HepG2 (cell line): ENCODE data around the gene IFNAR1. TPM values are rescaled to one million over a fixed set of nuclear protein-coding genes. Genes with fewer than 3 reads are reported as not detected.

Source experiments
- ELF3 ChIP-seq: IDR thresholded peaks from 2 replicates; pipeline ENCODE4 v1.6.1; 2016; ENCODE audit warnings: missing genetic modification reagents, missing compliant biosample characterization
- FOSL2 ChIP-seq: sonication (generic); formaldehyde crosslinking; IDR thresholded peaks from 2 replicates; pipeline ENCODE4 v1.4.0; 2020; ENCODE audit warnings: missing genetic modification reagents
- KDM2A ChIP-seq: sonication (generic); formaldehyde crosslinking; IDR thresholded peaks from 2 replicates; pipeline ENCODE4 v1.4.0; 2020; ENCODE audit warnings: low read depth, missing genetic modification reagents, borderline replicate concordance
- MED1 ChIP-seq: sonication (generic); formaldehyde crosslinking; IDR thresholded peaks from 2 replicates; pipeline ENCODE4 v1.4.0; 2020; ENCODE audit warnings: missing genetic modification reagents
- MIER3 ChIP-seq: IDR thresholded peaks from 2 replicates; pipeline ENCODE4 v1.6.1; 2016; ENCODE audit warnings: missing compliant biosample characterization, borderline replicate concordance
- STAG1 ChIP-seq: sonication (generic); formaldehyde crosslinking; IDR thresholded peaks from 2 replicates; pipeline ENCODE4 v1.4.0; 2020; ENCODE audit warnings: missing genetic modification reagents
- ZBTB1 ChIP-seq: sonication (generic); formaldehyde crosslinking; IDR thresholded peaks from 2 replicates; pipeline ENCODE4 v1.4.0; 2020; ENCODE audit warnings: missing genetic modification reagents, borderline replicate concordance
- ZBTB38 ChIP-seq: sonication (generic); formaldehyde crosslinking; IDR thresholded peaks from 2 replicates; pipeline ENCODE4 v1.5.1; 2020; ENCODE audit warnings: mild to moderate bottlenecking, missing genetic modification reagents
- ZFP90 ChIP-seq: sonication (generic); formaldehyde crosslinking; IDR thresholded peaks from 2 replicates; pipeline ENCODE4 v1.8.0; 2022; ENCODE audit warnings: missing genetic modification reagents, mild to moderate bottlenecking, inconsistent platforms, borderline replicate concordance
- ZNF264 ChIP-seq: sonication (generic); formaldehyde crosslinking; IDR thresholded peaks from 2 replicates; pipeline ENCODE4 v1.4.0; 2020; ENCODE audit warnings: missing genetic modification reagents
- ZNF468 ChIP-seq: sonication (generic); formaldehyde crosslinking; IDR thresholded peaks from 2 replicates; pipeline ENCODE4 v1.8.0; 2022; ENCODE audit warnings: mild to moderate bottlenecking, moderate library complexity, missing genetic modification reagents
- ZSCAN31 ChIP-seq: sonication (generic); formaldehyde crosslinking; IDR thresholded peaks from 2 replicates; pipeline ENCODE4 v1.5.0; 2020; ENCODE audit warnings: low read depth, mild to moderate bottlenecking, missing genetic modification reagents
- polyA plus RNA-seq, 8 experiments: library from polyadenylated mRNA; depleted of rRNA in 3 of 8; stranded (reverse) in 7 of 8; unstranded in 1 of 8; fragments of >200 nt; fragmentation: Illumina TruSeq in 4 of 8; extraction: Trizol in 4 of 8; gene quantifications; 2 replicates each; pipeline versions ENCODE4 v1.2.1 to v1.2.3, GENCODE V29; 2011 to 2016; ENCODE audit warnings: low read depth in 4 of 8, missing spikeins in 1 of 8, mixed read lengths in 1 of 8; ENCODE audit not compliant: insufficient read depth in 1 of 8
- total RNA-seq, 5 experiments: library from RNA; depleted of rRNA; stranded (reverse); fragments of >200 nt; fragmentation: Illumina TruSeq; extraction: Trizol; gene quantifications; 2 replicates each; pipeline ENCODE4 v1.2.3, GENCODE V29; 2016; ENCODE audit warnings: low read depth in 1 of 5
- TF ChIP-seq, protein P1 (sequence below): sonication (generic); formaldehyde crosslinking; IDR thresholded peaks from 2 replicates; pipeline ENCODE4 v1.4.0; 2020; ENCODE audit warnings: missing genetic modification reagents
- TF ChIP-seq, protein P2 (sequence below), 2 experiments: sonication (generic) in 1 of 2; formaldehyde crosslinking in 1 of 2; IDR thresholded peaks; 2 replicates each; pipeline versions ENCODE4 v1.4.0 to v1.6.1; 2018 to 2020; ENCODE audit warnings: missing genetic modification reagents in 2 of 2, borderline replicate concordance in 1 of 2, low read depth in 1 of 2, mild to moderate bottlenecking in 1 of 2, missing biosample characterization in 1 of 2
- TF ChIP-seq, protein P3 (sequence below): sonication (generic); formaldehyde crosslinking; IDR thresholded peaks from 2 replicates; pipeline ENCODE4 v1.4.0; 2020; ENCODE audit warnings: missing genetic modification reagents, mild to moderate bottlenecking, borderline replicate concordance
- TF ChIP-seq, protein P4 (sequence below): sonication (generic); formaldehyde crosslinking; IDR thresholded peaks from 2 replicates; pipeline ENCODE4 v1.5.0; 2020; ENCODE audit warnings: missing genetic modification reagents
- TF ChIP-seq, protein P5 (sequence below): sonication (generic); formaldehyde crosslinking; conservative IDR thresholded peaks from 2 replicates; pipeline ENCODE4 v1.4.0; 2020; ENCODE audit warnings: missing genetic modification reagents

IFNAR1 gene
- total and polyA plus RNA-seq, 2 of the 13 experiments (the other 11 are each of a cell fraction or from before 2014, with no cell fraction given), result 6.7 to 9.3 TPM

DNA sequence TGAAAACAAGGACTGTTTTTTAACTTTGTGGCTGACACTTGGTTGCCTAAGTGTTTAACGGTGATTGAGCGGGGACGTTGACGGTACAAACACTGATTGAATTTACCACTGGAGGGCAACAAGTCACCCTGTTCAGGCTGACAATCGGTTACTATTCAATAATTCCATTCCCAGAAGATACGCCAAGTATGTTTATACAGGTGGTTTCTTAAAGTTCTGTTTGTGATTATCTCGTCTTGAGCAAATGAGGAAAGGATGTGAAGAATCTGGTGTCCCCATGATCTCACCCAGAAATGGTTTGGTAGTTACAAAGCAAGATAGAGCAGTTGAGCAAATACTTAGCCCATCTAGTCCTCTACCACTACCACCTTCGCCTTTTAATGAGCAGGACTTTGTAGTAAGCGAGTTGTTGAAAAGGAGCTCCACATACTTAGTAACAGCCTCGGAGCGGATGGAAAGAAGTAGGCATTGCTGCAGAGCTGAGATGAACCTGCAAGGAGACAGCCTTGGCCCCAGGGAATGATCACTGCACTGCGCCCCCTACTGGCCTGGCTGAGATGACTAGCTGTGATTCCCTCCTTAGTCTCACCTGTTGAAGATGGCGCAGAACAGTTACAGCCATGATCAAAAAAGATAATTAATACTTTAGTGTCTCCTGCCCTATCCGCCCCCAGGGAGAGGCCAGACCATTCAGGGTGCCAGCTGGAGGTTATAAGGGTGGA lies 36.3 kb downstream of the IFNAR1 start (continued):
- TF ChIP-seq, protein P1, sequence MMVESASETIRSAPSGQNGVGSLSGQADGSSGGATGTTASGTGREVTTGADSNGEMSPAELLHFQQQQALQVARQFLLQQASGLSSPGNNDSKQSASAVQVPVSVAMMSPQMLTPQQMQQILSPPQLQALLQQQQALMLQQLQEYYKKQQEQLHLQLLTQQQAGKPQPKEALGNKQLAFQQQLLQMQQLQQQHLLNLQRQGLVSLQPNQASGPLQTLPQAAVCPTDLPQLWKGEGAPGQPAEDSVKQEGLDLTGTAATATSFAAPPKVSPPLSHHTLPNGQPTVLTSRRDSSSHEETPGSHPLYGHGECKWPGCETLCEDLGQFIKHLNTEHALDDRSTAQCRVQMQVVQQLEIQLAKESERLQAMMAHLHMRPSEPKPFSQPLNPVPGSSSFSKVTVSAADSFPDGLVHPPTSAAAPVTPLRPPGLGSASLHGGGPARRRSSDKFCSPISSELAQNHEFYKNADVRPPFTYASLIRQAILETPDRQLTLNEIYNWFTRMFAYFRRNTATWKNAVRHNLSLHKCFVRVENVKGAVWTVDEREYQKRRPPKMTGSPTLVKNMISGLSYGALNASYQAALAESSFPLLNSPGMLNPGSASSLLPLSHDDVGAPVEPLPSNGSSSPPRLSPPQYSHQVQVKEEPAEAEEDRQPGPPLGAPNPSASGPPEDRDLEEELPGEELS (CRISPR knock-in tag), result 0 out of 2 replicates have a peak, but pooled peaks have one; percentile 16
- TF ChIP-seq ELF3 (CRISPR knock-in tag) (0 out of 2 replicates have a peak, but pooled peaks have one; percentile 22), MED1 (CRISPR knock-in tag) (0 out of 2 replicates have a peak, but pooled peaks have one; percentile 37), ZBTB38 (CRISPR knock-in tag) (0 out of 2 replicates have a peak, but pooled peaks have one; percentile 34), ZFP90 (CRISPR knock-in tag) (peak; percentile 71; the same call in 1 of the 2 replicates), ZSCAN31 (CRISPR knock-in tag) (peak; percentile 17; the same call in 1 of the 2 replicates), ZNF264 (CRISPR knock-in tag) (no peak), KDM2A (CRISPR knock-in tag) (peak; percentile 53; the same call in 1 of the 2 replicates), FOSL2 (CRISPR knock-in tag) (peak; percentile 57), ZNF468 (no peak), STAG1 (CRISPR knock-in tag) (peak; percentile 73), MIER3 (CRISPR knock-in tag) (0 out of 2 replicates have a peak, but pooled peaks have one; percentile 23), ZBTB1 (no peak)
- TF ChIP-seq, protein P2, sequence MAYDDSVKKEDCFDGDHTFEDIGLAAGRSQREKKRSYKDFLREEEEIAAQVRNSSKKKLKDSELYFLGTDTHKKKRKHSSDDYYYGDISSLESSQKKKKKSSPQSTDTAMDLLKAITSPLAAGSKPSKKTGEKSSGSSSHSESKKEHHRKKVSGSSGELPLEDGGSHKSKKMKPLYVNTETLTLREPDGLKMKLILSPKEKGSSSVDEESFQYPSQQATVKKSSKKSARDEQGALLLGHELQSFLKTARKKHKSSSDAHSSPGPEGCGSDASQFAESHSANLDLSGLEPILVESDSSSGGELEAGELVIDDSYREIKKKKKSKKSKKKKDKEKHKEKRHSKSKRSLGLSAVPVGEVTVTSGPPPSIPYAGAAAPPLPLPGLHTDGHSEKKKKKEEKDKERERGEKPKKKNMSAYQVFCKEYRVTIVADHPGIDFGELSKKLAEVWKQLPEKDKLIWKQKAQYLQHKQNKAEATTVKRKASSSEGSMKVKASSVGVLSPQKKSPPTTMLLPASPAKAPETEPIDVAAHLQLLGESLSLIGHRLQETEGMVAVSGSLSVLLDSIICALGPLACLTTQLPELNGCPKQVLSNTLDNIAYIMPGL (CRISPR knock-in tag; IDR thresholded peaks at IDR 0.05; ENCODE audit: borderline replicate concordance in 1 of 2, low read depth in 1 of 2), result peak; percentile 69 to 79; a peak in 3 of 4 replicates
- TF ChIP-seq, protein P3, sequence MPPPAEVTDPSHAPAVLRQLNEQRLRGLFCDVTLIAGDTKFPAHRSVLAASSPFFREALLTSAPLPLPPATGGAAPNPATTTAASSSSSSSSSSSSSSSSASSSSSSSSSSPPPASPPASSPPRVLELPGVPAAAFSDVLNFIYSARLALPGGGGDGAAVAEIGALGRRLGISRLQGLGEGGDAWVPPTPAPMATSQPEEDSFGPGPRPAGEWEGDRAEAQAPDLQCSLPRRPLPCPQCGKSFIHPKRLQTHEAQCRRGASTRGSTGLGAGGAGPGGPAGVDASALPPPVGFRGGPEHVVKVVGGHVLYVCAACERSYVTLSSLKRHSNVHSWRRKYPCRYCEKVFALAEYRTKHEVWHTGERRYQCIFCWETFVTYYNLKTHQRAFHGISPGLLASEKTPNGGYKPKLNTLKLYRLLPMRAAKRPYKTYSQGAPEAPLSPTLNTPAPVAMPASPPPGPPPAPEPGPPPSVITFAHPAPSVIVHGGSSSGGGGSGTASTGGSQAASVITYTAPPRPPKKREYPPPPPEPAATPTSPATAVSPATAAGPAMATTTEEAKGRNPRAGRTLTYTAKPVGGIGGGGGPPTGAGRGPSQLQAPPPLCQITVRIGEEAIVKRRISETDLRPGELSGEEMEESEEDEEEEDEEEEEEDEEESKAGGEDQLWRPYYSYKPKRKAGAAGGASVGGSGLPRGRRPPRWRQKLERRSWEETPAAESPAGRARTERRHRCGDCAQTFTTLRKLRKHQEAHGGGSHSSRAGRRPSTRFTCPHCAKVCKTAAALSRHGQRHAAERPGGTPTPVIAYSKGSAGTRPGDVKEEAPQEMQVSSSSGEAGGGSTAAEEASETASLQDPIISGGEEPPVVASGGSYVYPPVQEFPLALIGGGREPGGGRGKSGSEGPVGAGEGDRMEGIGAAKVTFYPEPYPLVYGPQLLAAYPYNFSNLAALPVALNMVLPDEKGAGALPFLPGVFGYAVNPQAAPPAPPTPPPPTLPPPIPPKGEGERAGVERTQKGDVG (CRISPR knock-in tag), result 0 out of 2 replicates have a peak, but pooled peaks have one; percentile 38
- TF ChIP-seq, protein P4, sequence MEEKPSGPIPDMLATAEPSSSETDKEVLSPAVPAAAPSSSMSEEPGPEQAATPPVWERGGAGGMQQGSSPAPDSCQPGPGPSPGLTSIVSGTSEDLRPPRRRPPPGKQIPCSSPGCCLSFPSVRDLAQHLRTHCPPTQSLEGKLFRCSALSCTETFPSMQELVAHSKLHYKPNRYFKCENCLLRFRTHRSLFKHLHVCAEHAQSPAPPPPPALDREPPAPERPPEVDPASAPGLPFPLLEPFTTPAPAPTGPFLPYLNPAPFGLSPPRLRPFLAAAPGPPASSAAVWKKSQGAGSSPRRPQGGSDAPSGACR (CRISPR knock-in tag), result 0 out of 2 replicates have a peak, but pooled peaks have one; percentile 37
- TF ChIP-seq, protein P5, sequence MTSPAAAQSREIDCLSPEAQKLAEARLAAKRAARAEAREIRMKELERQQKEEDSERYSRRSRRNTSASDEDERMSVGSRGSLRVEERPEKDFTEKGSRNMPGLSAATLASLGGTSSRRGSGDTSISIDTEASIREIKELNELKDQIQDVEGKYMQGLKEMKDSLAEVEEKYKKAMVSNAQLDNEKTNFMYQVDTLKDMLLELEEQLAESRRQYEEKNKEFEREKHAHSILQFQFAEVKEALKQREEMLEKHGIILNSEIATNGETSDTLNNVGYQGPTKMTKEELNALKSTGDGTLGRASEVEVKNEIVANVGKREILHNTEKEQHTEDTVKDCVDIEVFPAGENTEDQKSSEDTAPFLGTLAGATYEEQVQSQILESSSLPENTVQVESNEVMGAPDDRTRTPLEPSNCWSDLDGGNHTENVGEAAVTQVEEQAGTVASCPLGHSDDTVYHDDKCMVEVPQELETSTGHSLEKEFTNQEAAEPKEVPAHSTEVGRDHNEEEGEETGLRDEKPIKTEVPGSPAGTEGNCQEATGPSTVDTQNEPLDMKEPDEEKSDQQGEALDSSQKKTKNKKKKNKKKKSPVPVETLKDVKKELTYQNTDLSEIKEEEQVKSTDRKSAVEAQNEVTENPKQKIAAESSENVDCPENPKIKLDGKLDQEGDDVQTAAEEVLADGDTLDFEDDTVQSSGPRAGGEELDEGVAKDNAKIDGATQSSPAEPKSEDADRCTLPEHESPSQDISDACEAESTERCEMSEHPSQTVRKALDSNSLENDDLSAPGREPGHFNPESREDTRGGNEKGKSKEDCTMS (CRISPR knock-in tag), result no peak
